GM12878 (cell line): ENCODE data around the gene ZNF57.

ENCODE experiments used
- CREB1 ChIP-seq: IDR thresholded peaks from 2 replicates; pipeline ENCODE4 v1.6.1; 2012; ENCODE audit warnings: low read depth, mild to moderate bottlenecking, inconsistent platforms
- STAT3 ChIP-seq: IDR thresholded peaks from 2 replicates; pipeline ENCODE4 v1.6.1; 2011; ENCODE audit warnings: low read depth, low read length, improper control_type of control experiment
- TCF12 ChIP-seq: IDR thresholded peaks from 2 replicates; pipeline ENCODE4 v1.6.1; 2011; ENCODE audit warnings: low read depth, mild to moderate bottlenecking, low read length
- ZZZ3 ChIP-seq: IDR thresholded peaks from 2 replicates; pipeline ENCODE4 v1.6.1; 2011; ENCODE audit warnings: low read depth; ENCODE audit not compliant: control insufficient read depth, insufficient read length
- TF ChIP-seq, protein P1 (sequence below), 3 experiments: IDR thresholded peaks in 2 of 3; conservative IDR thresholded peaks in 1 of 3; 2 replicates each; pipeline ENCODE4 v1.5.1; 2011; ENCODE audit warnings: low read depth in 3 of 3, low read length in 3 of 3, mild to moderate bottlenecking in 3 of 3, control low read depth in 2 of 3, moderate library complexity in 2 of 3, inconsistent platforms in 1 of 3, mixed read lengths in 1 of 3; ENCODE audit not compliant: control insufficient read depth in 2 of 3, insufficient read depth in 1 of 3; ENCODE audit errors: extremely low read depth in 1 of 3

GRCh38 chr19:2944403-2944774 is 43.7 kb downstream of the ZNF57 start:
- TF ChIP-seq CREB1 (no peak), ZZZ3 (no peak), TCF12 (no peak), STAT3 (no peak)
- TF ChIP-seq, protein P1, sequence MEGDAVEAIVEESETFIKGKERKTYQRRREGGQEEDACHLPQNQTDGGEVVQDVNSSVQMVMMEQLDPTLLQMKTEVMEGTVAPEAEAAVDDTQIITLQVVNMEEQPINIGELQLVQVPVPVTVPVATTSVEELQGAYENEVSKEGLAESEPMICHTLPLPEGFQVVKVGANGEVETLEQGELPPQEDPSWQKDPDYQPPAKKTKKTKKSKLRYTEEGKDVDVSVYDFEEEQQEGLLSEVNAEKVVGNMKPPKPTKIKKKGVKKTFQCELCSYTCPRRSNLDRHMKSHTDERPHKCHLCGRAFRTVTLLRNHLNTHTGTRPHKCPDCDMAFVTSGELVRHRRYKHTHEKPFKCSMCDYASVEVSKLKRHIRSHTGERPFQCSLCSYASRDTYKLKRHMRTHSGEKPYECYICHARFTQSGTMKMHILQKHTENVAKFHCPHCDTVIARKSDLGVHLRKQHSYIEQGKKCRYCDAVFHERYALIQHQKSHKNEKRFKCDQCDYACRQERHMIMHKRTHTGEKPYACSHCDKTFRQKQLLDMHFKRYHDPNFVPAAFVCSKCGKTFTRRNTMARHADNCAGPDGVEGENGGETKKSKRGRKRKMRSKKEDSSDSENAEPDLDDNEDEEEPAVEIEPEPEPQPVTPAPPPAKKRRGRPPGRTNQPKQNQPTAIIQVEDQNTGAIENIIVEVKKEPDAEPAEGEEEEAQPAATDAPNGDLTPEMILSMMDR (IDR thresholded peaks at IDR 0.05 in 2 of 3, conservative IDR thresholded peaks at IDR 0.05 in 1 of 3; ENCODE audit: control insufficient read depth in 2 of 3, extremely low read depth in 1 of 3, insufficient read depth in 1 of 3, low read depth in 3 of 3, low read length in 3 of 3): no peak
